Fibroblast of pulmonary artery (primary cell): ENCODE measurements around the gene MCCC2.
"Not testable (repeated sequence)": the region's sequence is repeated elsewhere in the genome, so short reads cannot be mapped to it uniquely, and the experiment has no call there.

Experiments
- DNase-seq: peaks from one replicate; pipeline ENCODE4 v3.0.0-alpha.2; 2010; ENCODE audit warnings: low read depth
- H3K4me3 ChIP-seq: replicated peaks from 2 replicates; pipeline ENCODE4 v1.5.1; 2011; ENCODE audit warnings: low read depth, mild to moderate bottlenecking, control low read depth, low read length, moderate library complexity
- CTCF ChIP-seq: IDR thresholded peaks from 2 replicates; pipeline ENCODE4 v1.5.1; 2011; ENCODE audit warnings: mild to moderate bottlenecking, control low read depth, low read length, inconsistent platforms; ENCODE audit errors: missing control alignments

Gene MCCC2

GRCh38 chr5:71652349-71652748 is 65.2 kb downstream of the MCCC2 start:
- TF ChIP-seq CTCF = no peak
- H3K4me3 ChIP-seq = no peak overlapping the region
- DNase-seq = no peak

GRCh38 chr5:71652803-71653543 is 65.8 kb downstream of the MCCC2 start:
- no peak for TF ChIP-seq CTCF
- DNase-seq = peak; percentile 37
- H3K4me3 ChIP-seq = no peak overlapping the region

- peak; percentile 3 for DNase-seq
- H3K4me3 ChIP-seq = no peak overlapping the region
- TF ChIP-seq CTCF = no peak
Measured at GRCh38 chr5:71658916-71659662, 71.9 kb downstream of the MCCC2 start.

GRCh38 chr5:71662381-71662780 is 75.2 kb downstream of the MCCC2 start:
- no peak overlapping the region for H3K4me3 ChIP-seq
- no peak for DNase-seq
- no peak for TF ChIP-seq CTCF

GRCh38 chr5:71663191-71663969 is 76.2 kb downstream of the MCCC2 start:
- DNase-seq = no peak

GRCh38 chr5:71664615-71665014 is 77.5 kb downstream of the MCCC2 start:
- H3K4me3 ChIP-seq, DNase-seq: not testable (repeated sequence)

More at GRCh38 chr5:71663191-71663969, 76.2 kb downstream of the MCCC2 start:
- no peak overlapping the region for H3K4me3 ChIP-seq
- no peak for TF ChIP-seq CTCF

- no peak overlapping the region for H3K4me3 ChIP-seq
- TF ChIP-seq CTCF = no peak
- DNase-seq = no peak
Measured at GRCh38 chr5:71666321-71666720, 79.2 kb downstream of the MCCC2 start.
